Lower leg skin (tissue), 3 donors: ENCODE results near the gene RASSF3.

Experiments
- POLR2A ChIP-seq, 2 donors: fragments of 450-650 bp; IDR thresholded peaks; one replicate each; pipeline ENCODE4 v1.6.1; 2016 to 2017; ENCODE audit warnings: antibody characterized with exemption in 2 of 2, mild to moderate bottlenecking in 1 of 2, moderate library complexity in 1 of 2
- TF ChIP-seq, protein P1 (sequence below), 3 donors: fragments of 450-650 bp; IDR thresholded peaks; one replicate each; pipeline ENCODE4 v1.5.1; 2016; ENCODE audit warnings: antibody characterized with exemption in 3 of 3, mild to moderate bottlenecking in 3 of 3, moderate library complexity in 2 of 3

DNA sequence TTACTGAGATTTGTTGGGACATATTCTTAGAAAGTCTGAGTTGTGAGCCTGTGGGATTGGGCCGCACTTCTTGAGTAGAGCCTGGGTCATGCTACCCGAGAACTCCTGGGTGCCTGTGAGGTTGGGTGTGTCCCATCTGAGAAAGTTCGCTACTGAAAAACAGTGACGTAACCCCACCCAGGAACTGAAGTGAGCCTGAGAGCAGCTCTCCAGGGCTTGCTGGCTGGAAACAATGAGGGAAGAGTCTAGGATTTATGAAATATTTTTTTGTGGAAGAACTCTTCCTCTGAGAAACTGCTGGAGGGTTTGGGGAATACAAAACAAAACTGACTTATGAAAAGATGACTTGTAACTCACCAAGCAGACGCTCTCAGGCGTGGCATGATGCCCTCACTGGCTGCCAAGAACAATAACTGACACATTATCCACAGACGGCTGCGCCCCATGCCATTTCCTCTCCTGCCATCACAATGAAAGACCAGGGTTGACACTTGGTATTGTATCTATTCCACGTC lies 69.2 kb downstream of the RASSF3 start:
- TF ChIP-seq, protein P1, sequence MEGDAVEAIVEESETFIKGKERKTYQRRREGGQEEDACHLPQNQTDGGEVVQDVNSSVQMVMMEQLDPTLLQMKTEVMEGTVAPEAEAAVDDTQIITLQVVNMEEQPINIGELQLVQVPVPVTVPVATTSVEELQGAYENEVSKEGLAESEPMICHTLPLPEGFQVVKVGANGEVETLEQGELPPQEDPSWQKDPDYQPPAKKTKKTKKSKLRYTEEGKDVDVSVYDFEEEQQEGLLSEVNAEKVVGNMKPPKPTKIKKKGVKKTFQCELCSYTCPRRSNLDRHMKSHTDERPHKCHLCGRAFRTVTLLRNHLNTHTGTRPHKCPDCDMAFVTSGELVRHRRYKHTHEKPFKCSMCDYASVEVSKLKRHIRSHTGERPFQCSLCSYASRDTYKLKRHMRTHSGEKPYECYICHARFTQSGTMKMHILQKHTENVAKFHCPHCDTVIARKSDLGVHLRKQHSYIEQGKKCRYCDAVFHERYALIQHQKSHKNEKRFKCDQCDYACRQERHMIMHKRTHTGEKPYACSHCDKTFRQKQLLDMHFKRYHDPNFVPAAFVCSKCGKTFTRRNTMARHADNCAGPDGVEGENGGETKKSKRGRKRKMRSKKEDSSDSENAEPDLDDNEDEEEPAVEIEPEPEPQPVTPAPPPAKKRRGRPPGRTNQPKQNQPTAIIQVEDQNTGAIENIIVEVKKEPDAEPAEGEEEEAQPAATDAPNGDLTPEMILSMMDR (IDR thresholded peaks at IDR 0.05): no peak
- TF ChIP-seq POLR2A (IDR thresholded peaks at IDR 0.05): no peak
